ENCODE results near the gene CEP192.
"Not testable (repeated sequence)": the region's sequence is repeated elsewhere in the genome, so short reads cannot be mapped to it uniquely, and the experiment has no call there.

CEP192 gene, protein sequence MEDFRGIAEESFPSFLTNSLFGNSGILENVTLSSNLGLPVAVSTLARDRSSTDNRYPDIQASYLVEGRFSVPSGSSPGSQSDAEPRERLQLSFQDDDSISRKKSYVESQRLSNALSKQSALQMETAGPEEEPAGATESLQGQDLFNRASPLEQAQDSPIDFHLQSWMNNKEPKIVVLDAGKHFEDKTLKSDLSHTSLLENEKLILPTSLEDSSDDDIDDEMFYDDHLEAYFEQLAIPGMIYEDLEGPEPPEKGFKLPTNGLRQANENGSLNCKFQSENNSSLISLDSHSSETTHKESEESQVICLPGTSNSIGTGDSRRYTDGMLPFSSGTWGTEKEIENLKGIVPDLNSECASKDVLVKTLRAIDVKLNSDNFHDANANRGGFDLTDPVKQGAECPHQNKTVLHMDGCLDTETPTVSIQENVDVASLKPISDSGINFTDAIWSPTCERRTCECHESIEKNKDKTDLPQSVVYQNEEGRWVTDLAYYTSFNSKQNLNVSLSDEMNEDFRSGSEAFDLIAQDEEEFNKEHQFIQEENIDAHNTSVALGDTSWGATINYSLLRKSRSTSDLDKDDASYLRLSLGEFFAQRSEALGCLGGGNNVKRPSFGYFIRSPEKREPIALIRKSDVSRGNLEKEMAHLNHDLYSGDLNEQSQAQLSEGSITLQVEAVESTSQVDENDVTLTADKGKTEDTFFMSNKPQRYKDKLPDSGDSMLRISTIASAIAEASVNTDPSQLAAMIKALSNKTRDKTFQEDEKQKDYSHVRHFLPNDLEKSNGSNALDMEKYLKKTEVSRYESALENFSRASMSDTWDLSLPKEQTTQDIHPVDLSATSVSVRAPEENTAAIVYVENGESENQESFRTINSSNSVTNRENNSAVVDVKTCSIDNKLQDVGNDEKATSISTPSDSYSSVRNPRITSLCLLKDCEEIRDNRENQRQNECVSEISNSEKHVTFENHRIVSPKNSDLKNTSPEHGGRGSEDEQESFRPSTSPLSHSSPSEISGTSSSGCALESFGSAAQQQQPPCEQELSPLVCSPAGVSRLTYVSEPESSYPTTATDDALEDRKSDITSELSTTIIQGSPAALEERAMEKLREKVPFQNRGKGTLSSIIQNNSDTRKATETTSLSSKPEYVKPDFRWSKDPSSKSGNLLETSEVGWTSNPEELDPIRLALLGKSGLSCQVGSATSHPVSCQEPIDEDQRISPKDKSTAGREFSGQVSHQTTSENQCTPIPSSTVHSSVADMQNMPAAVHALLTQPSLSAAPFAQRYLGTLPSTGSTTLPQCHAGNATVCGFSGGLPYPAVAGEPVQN (N-terminal part only)

DNA sequence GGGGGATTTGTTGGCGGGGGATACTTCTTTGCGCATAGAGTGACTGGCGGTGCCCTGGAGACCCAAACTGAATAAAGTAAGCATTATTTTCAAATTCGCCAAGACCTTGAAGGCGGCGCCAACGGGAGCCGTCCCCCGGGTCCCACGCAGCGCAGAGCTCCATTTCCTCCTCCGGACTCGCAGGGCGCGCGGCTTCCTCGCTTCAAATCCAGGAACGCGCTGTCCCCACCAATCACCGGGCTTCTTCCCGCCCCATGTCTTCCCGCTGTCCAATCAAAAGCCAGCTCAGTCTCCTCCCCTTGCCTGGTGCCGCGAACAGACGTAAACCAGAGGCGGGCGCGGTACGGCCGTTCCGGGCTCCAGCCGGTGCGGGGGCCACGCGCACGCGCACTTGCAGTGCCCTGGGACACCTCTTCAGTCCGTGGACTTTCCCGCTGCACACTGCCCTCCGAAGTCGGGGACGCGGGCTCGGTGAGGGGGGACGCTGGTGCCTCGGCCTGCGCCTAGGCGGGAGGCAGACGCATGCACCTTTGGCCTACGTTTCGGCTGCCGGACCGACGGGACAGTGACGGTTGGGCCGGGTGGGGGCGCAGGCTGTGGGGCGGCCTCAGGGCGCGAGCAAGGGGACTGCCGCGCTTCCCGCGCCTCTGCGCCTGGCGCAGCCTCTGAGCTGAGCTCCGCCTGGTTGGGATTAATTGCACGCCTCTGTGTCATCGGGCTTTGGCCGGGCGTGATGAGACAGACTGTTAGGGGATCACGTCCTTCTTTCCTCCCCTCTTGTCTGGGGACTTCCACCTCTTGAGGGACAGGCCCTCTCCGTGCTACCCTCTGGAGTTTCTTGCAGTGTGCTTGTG, at the start of gene CEP192:
Gene CEP192, plus strand, starts transcription at position 396 of the 854 bp plus-strand sequence. CDS start 8,063 bp downstream, outside the sequence.
- peak; percentile 91 to 93 for ATAC-seq

DNA sequence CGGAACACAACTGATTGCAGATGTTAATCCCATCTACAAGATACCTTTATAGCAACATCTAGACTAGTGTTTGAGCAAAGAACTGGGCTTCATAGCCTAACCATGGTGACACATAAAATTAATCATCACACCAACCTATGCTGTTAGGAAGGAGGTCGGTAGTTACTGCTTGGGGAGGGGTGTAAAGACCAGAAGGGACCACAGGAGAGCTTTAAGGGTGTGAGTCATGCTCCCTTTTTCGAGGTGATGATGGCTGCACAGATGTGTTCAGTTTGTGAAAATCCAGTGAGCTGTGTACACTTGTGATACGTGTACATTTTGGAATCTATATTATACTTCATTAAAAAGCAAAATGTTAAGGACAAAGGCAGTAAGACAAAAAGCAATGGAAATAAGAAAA, 47.9 kb upstream of the CEP192 start:
- no peak for ATAC-seq

DNA sequence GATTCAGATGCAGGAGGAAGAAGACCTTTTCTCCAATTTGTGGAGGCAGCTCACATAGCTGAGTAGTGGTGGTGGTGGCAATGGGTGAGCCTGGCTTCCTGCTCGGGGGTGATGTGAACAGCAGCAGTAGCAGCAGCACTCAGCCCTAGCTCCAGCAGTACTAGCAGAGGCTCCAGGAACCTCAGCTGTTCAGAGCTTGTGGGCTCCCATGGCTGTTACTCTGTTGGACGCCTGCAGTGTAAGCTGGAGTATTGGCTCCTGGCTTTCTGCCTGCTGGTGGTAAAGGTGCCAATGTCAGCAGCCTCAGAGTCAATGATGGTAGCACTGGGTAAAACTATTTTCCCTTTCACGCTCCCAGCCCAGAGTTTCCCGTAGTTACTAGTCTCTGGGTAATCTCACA, 46.5 kb upstream of the CEP192 start:
- no peak for ATAC-seq

DNA sequence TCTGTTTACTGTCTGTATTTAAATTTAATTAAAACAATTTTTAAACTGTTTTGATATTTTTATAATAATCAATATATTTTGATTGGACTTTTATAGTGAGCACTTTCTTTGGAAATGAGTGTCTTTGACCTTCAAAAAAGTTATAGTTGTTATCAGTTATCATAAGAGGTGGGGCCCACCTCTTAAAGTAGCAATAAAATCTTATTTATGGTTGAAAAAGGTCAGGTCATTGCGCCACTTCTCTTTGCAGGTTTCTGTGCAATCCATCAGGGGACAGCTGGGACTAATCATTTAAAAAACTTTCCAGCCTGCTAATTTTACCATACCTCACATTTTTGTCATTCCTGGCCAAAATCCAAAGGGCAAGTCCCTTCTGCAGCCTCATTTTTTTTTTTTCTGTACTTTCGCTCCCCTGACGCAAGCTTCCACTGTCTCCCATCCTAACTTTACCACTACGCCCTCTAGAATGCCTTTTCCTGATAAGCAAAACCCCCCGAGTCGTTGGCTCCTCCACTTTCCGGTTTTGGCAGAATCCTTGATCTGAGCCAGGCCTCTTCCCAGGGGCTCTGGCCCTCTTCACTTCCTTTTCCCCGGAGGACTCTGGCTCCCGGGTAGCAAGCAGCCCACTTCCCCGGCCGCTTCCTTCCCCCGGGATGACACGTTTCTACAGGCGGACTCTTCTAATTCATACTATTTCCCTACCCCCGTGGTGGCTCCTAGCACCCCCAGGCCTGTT, 44.4 kb upstream of the CEP192 start:
- ATAC-seq: no peak

DNA sequence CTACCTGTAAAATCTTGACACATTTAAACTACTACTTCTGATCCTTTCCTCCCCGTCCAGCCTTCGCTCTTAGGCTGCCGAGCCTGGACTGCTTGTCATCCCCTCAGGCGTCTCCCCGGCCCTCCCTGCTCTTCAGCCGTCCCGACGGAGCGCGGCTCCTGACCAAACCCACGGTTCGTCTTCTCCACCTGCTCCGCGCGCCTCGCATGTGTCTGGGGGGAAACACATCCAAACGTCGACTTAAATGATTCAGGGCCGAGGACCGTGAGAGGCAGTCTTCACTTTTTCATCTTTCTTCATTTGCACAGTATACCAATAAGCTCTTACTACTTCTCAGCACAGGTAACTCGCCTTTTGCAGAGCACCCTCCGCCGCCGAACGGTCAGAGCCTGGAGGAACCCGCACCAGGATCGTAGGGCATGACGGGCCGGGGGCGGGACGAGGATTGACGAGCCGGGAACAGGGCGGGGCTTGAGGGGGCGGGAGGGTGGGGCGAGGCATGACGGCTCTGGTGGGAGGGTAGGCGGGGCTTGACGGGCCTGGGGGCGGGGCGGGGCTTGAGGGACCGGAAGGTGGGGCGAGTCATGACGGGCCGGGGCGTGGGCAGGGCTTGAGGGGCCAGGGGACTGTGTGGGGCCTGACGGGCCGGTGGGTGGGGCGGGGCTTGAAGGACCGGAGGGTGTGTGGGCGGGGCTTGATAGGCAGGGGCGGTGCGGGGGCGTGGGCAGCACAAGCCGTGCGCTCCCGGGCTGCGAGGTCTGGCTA, 43.7 kb upstream of the CEP192 start, which contains the start of gene SEH1L:
Gene SEH1L, plus strand, starts transcription at position 727 of the 765 bp plus-strand sequence. CDS start 111 bp downstream, outside the sequence.
- ATAC-seq: peak; percentile 78 to 84

DNA sequence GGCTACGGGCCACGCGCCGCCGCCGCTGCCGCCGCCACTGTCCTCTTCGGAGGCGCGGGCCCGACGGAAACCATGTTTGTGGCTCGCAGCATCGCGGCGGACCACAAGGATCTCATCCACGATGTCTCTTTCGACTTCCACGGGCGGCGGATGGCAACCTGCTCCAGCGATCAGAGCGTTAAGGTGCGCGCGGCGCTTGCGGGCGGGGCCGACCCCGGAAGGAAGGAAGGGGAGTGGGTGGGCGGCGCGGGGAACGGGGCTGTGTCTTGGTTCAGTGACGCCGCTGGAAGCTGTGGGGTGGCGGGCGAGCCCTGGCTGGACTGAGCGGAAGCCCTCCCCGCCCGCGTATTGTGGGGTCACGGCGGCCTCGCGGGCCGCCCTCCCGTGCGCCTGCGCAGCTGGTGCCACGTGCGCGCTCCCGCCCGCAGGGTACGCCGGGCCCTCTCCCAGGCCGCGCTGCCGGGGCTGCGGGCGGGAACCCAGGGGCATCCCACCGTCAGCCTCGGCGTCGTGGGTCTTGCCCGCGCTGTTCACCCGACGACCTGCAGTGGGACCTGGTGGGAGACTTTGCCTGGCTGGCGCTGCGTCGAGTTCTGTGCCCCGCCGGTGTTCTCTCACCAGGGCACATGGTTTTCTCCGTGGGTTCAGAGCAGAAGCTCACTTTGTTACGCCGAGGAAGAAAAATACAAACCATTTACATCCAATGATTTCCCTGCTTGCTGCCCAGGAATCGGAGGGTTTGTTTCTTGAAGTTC, 42.9 kb upstream of the CEP192 start:
- ATAC-seq: peak; percentile 88

DNA sequence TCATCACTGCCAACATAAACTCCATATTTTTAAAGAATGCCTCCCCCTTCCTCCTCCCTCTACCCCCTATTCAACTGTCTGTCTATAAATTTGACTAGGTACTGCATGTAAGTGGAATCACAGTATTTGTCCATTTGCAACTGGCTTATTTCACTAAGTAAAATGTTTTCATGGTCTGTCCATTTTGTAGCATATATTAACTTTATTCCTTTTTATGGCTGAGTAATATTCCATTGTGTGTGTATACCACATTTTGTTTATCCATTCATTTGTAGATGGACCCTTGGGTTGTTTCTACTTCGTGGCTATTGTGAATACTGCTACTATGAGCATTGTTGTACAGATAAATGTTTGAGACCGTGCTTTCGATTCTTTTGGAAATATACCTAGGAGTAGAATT, 32.7 kb upstream of the CEP192 start:
- ATAC-seq: no peak

DNA sequence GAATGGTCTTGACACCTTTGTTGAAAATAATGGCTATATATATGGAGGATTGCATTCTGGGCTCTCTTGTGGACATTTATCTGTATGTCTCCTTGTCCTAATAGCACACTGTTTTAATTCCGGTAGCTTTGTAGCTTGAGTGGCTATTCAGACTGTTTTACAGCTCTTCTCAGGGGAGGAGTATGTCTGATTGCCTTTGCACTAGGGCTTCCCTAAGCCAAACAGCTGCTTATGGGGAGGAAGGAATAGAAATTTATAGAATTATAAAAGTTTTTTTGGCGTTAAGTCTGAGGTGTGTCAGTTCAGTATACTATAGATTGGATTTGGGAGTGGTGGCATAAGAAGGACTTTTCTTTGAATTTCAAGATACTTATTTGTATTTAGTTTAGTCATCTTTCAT, 30.8 kb upstream of the CEP192 start:
- ATAC-seq: no peak

DNA sequence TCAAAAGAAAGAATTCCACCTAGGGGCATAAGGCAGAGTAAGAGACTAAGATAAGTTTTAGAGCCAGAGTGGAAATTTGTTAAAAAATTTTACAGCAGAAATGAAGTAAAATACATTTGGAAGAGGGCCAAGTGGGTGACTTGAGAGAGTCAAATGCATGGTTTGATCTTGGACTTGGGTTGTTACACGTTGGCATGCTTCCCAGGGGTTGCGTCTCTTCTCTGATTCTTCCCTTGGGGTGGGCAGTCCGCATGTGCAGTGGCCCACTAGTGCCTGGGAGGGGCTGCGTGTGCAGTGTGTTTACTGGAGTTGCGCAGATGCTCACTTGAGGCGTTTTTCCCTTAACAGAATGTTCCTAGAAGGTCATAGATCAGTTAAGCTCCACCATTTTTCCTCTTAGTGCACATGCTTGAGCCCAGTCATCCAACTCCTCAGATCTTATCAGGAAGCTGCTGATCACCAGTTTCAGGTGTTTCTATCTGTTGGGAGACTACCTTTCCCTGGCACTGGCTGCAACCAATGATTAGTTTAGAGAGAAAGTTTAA, 30.2 kb upstream of the CEP192 start:
- no peak for ATAC-seq

DNA sequence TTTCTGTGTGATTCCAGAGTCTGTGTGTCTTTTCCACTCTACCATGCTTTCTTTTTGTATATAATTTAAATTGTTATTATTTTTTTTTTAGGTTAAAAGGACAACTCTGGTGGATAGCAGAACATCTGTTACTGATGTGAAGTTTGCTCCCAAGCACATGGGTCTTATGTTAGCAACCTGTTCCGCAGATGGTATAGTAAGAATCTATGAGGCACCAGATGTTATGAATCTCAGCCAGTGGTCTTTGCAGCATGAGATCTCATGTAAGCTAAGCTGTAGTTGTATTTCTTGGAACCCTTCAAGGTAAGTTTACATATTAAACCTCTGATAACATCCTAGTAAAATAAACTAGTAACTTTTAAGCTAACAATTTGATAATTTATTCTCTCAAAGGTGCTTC, 28.1 kb upstream of the CEP192 start:
- no peak for ATAC-seq

DNA sequence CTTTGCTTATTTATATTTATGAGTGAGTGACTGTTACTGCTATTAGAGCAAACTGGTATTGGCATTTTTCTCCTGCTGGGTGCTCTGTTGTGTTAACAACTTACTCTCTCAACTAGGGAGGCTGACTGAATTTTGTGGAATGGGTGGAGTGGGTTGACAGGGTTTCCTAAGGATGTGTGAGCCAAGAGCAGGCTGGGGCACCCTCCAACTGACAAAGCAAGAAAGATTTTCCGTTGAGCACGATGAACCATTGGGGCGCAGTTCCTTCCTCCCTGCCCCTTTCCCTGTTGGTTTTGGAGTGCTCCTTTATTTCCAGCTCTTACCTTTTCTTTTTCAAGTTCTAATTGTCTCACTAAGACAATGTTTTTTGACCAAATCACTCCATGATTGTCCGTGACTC, 23.0 kb upstream of the CEP192 start:
- no peak for ATAC-seq

DNA sequence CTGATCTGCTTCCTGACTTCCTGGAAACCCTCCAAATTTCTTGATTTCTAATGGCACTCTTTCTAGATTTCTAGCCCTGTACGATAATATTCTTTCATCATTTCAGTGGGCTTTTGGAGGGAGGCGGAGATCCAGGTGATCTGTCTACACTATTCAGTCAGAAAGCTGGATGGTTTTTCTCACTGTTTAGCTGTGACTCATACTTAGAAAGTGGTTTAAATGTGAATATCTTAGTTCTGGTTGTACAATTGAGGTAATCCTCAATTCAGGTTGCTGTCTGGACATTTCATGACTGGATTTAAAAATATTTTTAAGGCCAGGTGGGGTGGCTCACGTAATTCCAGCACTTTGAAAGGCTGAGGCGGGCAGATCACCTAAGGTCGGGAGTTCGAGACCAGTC, 22.5 kb upstream of the CEP192 start:
- peak in 1 of 2 donors; percentile 33 for ATAC-seq

DNA sequence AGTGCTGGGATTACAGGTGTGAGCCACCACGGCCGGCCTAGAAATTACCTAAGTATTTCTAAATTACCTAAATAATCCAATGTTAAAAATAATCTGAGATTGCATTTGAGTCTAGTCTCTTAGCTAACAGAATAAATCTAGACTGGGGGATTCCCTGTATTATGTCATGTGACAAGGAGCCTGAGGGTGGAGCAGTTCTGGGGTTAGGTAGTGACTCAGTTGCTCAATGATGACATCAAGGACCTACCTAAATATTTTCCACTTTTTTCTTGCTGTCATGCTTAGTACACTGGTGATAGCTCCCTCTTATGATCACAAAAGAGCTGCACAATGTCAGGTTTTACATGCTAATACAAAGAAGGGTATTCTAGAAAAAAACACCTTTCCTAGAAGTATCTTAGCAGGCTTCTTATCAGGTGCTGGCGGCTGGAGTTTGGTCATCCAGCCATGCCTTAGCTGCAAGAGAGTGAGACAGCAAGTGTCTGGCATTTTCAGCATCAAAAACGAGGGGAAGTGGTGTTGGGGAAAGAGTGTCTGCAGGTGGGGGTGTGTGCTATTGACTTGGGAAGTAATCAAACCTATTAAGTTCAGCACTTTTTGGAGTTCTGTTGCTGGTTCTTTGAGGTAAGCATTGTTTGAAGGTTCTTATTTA, 17.5 kb upstream of the CEP192 start:
- peak; percentile 70 to 76 for ATAC-seq

DNA sequence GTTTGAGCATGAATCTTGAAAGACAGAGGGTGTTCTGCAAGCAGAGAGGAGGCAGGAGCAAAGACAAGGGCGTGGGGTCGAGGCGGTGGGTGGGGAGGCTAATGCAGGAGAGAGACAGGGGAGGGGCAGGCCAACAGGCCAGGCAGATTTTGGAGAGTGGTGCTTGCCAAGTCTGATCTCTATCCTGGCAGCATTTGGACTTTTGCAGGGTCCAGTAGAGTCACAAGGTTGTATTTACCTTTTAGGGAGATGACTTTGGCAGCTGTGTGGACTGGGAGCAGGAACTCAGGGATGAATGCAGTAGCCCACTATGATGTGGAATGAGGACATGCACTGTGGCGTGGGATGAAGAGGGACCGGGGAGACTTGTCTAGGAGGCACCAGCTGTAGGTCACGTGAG, 15.7 kb upstream of the CEP192 start:
- no peak for ATAC-seq

DNA sequence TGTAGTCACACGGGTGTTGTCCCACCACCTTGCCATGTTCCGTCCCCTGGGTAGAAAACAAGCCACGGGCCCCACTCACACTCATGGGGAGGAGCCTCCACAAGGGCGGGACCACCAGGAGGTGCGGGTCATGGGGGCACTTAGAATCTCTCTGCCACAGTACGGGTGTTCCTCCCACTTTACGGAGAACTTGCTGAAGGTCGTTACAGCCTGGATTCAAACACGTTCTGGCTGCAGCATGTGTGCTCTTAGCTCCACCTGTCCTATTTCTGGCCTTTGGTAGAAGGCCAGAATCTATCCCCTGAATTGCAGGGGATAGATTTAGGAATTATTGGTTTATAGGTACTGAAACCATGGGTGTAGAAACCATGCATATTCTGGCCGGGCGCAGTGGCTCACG, 14.9 kb upstream of the CEP192 start:
- no peak for ATAC-seq

DNA sequence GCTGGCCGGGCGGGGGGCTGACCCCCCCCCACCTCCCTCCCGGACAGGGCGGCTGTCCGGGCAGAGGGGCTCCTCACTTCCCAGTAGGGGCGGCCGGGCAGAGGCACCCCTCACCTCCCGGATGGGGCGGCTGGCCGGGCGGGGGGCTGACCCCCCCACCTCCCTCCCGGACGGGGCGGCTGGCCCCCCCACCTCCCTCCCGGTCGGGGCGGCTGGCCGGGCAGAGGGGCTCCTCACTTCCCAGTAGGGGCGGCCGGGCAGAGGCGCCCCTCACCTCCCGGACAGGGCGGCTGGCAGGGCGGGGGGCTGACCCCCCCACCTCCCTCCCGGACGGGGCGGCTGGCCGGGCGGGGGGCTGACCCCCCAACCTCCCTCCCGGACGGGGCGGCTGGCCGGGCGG, 11.1 kb upstream of the CEP192 start:
- not testable (repeated sequence) for ATAC-seq

DNA sequence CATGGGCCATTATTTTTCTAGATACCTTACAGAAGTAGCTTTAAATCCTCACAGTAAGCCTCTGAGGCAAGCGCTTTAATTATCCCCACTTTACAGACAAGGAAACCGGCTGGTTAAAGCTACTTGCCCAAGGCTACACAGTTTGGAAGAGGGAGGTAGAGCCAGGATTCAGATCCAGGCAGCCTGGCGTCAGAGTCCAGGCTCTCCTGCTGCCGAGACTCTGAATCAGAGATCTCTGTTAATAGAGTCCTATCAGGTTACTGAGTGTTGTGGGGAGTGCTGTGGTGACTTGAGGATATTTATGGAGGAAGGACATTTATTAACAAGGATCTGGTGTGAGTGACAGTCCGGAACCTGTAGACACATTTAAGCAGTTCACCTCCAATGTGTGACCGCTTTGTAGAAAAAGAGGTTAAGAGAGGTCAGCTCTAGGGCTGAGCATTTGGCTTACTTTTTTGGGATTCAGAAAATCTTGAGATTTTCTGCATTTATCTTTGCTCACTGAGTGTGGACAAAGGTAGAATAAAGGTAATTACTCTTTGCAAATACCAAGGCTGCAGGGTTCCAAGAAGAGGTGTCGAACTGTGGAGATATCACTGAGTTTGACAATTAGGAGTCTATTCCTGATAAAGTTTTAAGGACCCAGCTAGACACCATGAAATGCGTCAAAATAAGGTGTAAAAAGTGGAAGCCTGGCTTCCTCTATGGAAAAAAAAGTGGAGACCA, 1.6 kb upstream of the CEP192 start:
- no peak for ATAC-seq

DNA sequence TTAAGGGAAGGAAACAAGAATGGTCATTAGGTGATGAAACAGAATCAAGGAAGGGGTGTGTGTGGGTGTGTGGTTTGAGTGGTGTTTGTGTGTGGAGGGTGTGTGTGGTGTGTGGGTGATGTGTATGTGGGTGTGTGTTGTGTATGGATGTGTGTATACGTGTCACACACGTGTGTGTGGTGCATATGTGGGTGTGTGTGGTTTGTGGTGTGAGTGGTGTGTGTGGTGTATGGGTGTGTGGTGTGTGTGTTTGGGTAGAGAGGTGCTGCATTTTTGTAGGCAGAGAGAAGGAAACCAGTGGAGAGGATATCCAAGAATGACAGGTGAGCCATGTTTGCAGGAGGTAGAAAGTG, 1.1 kb upstream of the CEP192 start:
- no peak for ATAC-seq

All from activated CD4-positive, CD25-positive, alpha-beta regulatory T cell treated with anti-CD3 and anti-CD28 coated beads, Interleukin-2, amount 50 U/mL, for 24 hours (primary cell).